SW 1271 (cell line): ENCODE data around the gene RGS6.
"Not testable (repeated sequence)": the region's sequence is repeated elsewhere in the genome, so short reads cannot be mapped to it uniquely, and the experiment has no call there.

ENCODE experiments used
- DNase-seq, 2 experiments: peaks; one replicate each; lab custom pipeline; 2025; lab: John Stamatoyannopoulos, UW

Gene RGS6

DNA sequence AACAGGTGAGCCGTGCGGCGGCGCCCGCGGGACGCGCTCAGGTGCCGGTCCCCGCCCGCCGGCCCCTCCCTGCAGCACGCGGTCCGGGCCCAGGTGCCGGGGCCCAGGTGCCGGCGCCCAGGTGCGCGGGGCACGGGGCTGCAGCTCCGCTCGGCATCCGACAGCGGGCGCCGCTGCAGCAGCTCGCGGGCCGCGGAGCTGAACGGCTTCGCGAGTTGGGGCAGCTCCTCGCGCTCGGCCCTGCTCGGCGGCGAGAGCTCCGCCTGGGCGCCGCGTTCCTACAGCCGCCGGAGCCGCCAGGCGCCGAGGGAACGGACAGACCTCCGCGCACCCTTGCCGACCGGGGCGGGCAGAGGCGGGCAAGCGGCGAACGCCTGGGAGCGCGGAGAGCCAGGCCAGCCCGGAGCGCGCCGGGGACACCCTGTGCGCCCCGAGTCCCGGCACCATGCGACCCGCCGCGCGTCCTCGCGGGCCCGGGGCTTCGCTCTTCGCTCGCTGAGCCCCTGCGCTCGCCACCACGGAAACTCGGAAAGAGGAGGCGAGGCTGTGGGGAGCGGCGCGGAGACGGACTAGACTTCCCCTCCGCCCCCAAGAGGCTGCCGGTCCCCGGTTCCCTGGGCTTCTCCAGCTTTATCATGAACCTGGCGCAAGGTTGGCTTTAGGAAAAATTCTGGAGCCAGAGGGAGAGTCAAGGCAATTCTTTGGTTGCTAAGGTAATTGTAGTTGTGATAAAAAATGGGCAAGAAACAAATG, at the start of gene RGS6:
RGS6 (plus strand) TSS at position 201 of the 753 bp plus-strand sequence.
- no peak for DNase-seq

DNA sequence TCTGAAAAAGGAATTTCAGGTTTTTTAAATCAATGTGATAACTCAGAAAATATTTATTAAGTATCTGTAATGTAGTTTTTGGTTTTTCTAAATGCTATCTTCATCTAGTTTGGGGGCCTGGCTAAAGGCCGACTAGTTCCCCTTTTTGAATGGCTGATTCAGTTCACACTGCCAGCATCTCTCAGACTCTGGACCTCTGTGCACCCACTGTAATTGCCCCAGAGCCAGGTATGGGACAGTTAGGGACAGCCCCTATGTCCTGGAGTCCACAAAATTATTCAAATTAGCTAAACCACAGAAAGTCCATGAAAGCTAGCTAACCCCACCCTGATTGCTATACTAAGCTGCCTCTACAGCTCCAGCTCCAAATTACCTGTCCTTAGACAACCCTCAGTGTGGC, 49.1 kb upstream of the RGS6 start:
- DNase-seq, result no peak

DNA sequence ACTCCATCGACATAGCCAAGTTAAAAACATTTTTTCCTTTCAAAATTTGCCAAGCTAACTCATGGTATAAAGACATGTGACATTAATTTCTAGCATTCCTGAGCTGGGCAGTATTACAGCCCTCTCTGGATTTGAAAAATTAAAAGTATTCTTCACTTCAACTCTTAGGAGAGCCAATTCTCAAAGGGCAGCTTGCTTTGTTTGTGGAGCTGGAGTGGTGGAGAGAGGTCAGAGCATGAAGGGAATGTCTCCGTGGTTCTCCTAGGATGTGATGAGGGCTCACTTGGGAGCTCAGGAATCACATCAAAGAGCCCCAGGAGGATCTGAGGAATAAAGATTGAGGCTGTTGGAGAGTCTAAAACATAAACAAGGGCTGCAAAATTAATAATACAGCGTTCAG, 46.9 kb upstream of the RGS6 start:
- no peak for DNase-seq

DNA sequence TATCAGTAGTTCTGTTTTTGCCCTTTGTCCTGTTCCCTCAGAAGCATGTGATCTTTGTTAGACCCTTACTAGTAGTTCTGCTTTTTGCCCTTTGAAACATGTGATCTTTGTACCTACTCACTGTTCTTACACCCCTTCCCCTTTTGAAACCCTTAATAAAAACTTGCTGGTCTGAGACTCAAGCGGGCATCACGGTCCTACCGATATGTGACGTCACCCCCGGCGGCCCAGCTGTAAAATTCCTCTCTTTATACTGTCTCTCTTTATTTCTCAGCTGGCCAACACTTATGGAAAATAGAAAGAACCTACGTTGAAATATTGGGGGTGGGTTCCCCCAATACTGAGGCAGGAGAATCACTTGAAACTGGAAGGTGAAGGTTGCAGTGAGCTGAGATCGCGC, 44.4 kb upstream of the RGS6 start:
- not testable (repeated sequence) for DNase-seq

DNA sequence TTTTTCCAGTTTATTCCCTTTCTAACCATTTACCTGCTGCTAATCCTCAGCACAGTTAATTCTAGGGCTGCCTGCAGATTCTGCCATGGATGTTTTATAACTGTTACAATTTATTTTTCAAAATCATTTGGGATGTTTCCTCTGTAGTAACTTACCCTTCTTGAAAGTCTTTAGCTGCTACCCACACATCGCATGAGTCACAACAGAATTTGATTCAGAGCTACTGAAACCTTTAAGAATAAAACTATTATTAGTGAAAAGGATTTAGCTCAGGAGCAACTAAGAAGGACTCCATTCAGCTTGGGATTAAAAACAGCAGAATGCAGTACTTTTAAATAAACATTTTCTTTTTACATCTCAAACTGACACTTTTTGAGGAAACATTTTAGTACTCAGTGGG, 41.7 kb upstream of the RGS6 start:
- no peak for DNase-seq

DNA sequence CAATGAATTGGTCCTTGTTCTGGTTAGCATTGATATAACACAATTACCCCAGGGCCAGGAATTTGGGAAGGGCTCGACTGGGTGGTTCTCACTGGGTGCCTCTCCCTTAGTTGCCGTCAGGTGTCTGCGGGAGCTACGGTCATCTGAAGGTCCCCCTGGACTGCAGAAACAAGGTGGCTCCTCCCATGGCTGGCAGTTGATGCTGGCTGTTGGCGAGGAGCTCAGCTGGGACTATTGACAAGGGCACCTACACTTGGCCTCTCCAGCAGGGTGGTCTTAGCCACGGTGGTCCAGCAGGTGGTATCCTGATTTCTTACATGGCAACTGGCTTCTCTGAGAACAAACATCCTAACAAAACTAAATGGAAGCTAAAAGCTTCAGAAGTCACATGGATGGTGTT, 41.0 kb upstream of the RGS6 start:
- no peak for DNase-seq

DNA sequence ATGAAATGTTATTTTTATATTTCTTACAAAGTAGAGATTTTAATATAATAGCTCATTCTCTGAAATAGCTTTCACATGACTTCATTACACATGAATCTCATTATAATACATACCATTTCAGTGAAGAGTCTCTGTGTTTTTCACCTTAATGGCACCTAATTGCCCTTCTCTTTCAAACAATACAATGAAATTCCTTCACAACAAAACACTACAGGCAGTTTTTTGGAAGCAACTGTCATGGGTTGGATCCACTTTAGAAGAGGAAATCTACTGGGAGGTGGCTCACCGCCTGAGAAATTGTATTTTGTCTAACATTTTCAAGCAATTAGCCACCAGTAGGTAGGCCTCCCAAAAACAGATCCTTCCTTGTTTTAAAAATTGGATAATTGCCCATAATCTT, 40.3 kb upstream of the RGS6 start:
- DNase-seq, result no peak

DNA sequence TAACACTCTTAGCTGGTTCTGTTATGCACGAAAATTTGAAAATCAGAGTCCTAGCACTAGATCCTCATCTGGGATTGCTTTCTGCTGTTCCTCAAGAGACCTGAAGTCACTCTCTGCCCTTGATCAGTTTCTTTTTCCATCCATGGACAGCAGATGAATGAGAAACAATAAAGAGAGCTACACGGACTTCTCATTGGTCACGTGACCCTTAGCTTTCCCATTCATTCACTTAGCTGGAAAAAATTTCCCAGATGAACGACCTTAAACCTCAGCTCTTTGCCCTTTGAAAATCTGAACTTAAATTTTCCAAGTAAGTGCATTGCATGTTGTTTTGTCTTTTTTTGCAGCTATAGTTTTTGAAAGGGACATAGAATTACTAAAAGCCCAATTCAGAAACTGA, 27.2 kb upstream of the RGS6 start:
- DNase-seq, result no peak

DNA sequence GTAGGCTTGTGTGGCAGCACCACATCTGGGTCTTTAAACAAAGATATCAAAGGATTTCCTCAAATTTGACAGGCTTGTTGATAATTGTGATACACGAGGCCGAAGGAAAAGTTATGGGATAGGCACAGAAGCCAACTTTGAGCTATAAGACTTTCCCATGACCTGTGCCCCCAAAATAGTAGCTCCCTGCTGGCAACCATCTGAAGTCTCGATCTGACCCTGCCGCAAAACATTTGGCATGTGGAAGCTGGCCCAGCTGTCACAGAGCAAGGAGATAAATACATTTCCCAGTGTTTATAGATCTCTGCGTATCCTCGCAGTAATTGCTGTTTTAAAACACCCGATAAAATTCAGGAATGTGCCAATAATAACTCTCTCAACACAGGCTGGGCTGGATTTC, 26.4 kb upstream of the RGS6 start:
- no peak for DNase-seq

DNA sequence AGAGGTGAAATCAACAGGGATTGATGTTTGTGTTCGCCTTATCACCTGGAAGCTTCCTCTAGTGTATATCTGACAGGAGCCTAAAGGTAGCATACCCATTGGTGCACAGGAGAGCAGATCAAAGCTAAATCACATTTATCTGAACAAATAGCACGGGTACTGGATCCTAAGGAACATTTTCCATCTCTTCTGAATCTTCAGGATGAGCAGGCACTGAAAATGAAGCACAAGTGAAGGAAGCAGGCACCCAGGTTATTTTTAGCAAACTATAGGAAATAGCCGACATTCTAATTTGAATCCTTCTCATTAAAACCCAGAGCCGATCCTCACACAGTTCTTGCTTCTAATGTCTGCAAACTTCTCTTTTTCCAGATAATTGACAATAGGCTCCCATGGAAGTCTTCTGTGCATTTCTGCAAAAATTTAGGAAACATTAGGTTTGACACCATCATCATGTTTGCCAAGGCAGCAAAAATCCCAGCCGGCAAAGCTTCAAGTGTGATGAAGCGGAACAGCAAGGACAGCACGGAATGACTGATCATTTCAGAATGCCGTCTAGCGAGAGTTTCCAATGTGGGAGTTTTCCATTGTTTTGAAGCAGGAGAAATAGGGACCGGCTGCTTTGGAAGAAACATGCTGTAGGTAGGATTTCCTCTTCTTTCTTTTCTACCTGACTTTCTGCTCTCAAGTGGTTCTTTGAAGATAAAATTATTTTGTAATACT, 24.3 kb upstream of the RGS6 start:
- no peak for DNase-seq

DNA sequence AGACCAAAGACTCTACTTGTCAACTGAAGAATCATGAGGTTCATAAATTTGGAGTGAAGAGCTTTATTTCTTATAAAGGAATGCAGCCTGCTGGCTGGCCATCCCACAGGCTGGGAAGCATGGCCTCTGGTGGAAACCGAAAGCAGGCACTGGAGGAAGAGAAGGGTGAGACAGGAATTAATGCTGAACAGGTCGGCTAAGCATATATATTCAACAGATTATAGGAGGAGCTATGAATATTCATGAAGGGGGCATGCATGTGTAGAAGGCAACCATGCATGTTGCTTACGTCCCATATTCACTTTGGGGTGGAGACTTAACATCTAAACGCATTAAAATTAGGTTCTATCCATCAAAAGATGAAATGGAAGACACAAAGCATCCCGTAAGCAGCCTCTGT, 20.6 kb upstream of the RGS6 start:
- DNase-seq, result no peak

DNA sequence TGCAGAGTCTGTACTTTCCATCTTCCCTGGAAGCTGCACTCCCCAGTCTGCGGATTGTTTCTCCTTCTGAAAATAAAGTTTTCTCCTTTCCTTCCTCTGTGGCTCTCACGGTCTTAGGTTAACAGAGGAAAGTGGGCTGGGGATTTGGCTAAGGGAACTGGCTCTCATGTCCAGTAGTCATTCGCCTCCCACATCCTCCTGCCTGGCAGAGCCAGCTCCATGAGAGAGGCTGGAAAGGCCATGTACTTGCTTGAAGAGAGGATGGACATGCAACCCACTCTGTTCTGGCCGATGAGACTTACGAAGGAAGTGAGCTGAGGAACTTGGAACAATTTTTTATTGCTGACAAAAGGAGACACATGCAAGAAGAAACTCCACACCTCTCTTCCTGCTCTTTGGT, 18.9 kb upstream of the RGS6 start:
- no peak for DNase-seq

DNA sequence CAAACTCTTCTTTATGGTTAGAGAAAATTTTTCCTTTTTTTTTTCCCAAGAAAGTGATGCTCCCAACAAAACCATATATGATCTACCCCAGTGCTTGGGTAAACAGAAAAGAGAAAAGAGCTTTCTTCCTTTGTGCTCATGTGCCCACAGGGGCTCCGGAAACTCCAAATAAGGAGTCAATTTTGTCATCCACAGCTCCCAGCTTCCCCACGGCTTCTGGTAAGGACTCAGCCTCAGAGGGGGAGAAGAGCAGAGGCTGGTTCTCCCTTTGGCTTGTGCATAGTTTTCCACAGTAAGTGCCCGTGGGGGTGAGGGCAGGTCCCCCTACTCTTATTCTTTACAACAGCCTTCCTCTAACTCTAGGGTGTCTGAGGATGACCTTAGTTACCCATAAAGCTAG, 13.3 kb upstream of the RGS6 start:
- DNase-seq, result no peak

DNA sequence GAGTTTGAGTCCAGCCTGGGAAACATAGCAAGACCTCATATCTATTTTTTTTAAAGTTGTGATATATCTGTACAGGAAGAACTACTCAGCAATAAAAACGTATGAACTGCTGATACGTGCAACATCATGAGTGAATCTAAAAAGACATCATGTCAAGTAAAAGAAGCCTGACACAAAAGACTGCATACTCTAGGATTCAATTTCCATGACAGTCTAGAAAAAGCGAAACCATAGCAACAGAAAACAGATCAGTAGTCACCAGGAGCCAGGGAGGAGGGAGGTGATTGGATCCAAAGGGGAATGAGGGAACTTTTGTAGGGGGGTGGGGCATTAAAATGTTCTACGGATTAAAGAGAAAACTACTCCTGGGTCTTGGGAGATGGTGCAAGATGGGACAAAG, 8.7 kb upstream of the RGS6 start:
- no peak for DNase-seq

DNA sequence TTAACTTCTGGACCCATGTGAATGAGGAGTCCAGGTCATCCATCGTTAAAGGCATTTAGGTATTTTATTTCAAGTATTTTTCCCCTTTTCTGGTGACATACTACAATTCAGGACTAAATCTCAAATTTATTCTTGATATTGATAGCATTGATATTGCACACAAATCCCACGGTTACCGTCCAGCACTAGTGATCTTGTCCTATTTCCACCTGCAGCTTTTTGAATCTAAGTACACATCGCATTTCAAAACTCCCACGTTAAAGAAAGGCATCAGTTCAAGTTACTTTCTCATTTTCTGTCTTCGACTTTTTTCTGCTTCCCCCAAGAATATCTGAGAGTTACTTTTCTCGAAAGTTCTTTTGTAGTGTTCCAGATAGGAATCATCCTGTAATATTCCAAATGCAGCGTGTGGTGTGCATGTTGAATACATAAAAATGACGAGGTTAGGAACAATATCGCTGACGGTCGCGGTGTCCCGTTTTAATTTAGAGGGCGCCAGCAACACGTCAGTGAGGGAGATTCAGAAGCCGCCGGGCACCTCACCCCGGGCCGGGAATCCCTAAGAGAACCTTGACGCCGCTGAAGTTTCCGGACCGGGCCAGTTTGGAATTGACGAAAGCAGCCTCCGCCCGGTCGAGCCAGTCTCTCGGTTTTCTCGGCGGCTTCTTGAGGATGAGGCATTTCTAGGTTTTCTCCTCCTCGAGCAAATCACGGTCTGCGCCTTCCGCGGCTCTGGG, 569 bp upstream of the RGS6 start:
- DNase-seq, result no peak

DNA sequence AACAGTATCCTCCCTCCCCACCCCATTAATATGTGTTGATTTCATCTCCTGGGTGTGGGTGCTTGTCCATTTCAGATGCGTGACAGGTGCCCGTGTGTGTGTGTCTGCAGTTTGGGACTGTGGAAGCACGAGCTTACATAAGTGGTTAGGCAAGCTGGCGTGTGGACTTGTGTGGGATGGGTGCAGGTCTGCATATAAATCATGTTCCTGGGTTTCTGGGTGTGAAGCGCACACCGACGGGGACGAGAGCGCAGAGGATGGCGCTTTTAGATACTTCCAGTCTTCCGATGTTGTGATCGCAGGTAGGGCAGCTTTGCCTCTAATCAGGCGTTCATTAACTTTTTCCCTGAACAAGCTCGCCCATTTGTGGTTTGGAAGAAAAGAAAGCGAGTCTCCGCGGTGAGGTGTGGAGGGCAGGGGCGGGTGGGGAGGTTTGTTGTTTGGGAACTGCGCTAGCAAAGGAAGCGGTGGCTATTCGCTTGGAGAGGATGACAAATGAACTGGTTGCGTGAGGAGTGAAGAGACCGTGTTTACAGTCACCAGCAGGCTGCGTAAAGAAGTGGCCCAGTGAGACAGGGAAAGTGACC, 865 bp downstream of the RGS6 start:
- no peak for DNase-seq

DNA sequence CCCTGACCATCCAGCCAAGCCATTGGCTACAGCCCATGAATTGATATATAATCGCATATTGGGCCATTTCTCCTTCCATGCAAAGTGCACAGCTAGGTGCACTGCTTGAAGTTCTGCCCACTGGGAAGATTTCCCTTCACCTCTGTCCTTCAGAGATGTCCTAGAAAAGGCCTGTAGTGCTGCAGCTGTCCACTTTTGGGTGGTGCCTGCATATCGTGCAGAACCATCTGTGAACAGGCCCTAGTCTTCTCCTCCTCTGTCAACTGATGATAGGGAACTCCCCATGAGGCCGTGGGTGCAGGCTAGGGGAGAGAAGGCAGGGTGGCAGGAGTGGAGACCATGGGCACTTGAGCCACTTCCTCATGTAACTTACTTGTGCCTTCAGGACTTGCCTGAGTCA, 6.0 kb downstream of the RGS6 start:
- not testable (repeated sequence) for DNase-seq

DNA sequence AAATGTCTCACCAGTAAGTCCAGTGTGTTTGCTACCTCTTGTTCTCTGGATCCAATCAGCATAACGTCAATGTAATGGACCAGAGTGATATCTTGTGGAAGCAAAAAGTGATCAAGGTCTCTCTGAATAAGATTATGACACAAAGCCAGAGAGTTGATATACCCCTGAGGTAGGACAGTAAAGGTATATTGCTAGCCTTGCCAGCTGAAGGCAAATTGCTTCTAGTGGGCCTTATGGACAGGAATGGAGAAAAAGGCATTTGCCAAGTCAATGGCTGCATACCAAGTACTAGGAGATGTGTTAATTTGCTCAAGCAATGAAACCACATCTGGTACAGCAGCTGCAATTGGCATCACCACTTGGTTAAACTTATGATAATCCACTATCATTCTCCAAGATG, 7.1 kb downstream of the RGS6 start:
- not testable (repeated sequence) for DNase-seq

DNA sequence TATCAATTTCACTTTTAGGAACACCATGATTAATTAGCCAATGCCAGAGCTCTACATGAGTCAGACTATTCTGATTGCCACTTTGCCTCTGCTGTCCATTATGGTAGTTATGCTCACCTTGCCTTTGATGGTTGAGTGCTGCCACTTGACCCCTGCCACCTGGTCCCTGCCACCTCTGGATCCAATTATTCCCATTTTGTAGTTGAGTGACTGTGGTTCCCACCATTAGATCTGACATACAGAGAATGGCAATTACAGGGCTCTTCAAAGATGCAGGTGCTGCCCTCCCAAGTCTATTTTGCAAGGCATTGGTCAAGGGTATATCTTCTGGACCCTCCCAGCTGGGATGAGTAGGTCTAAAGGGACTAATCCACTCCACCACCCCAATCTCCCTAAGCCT, 8.3 kb downstream of the RGS6 start:
- DNase-seq, result not testable (repeated sequence)

DNA sequence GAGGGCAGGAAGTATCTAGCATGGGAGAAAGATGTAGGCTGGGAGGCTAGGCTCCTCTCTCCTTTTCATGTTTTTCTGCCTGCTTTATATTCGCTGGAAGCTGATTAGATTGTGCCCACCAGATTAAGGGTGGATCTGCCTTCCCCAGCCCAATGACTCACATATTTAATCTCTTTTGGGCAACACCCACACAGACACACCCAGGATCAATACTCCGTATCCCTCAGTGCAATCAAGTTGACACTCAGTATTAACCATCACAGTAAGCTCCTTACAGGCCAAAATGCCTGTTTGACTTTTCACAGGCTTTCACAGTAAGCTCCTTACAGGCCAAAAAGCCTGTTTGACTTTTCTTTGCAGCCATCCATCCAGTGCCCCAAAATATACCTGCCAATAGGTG, 9.4 kb downstream of the RGS6 start:
- not testable (repeated sequence) for DNase-seq

DNA sequence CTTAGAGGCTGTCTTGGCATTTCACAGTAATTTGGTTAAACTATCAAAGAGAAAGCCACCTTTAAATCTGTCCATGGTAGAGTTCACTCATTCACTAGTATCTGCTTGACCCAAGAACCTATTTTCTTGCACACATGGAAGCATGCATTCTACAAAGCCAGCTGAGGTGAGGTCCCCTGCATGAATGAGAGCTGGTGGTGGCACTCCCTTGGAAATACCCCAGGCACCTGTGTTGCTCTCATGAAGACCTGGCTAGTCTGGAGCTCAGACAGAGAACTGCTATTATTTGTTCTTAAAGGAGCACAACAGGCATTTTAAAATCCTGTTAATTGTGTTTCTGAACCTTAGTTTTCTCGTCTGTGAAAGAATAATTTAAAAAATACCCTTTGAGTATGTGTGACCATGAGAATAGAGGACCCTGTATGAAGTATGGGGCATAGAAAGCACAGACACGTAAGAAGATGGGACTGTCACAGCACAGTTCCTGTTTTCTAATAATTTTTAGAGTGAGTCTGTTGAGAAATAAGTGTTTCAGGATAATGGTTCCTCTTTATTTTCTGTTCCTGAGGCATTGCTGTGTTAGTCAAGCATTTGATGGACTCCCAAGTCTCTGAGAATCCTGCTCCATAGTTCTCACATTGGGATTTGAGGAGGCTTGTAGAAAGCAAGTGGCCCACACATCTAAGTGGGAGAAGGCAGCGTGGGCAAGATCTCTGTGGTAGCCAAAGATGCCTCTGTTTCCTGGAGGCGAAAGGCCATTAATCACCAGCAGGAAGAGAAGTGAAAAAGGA, 10.9 kb downstream of the RGS6 start:
- no peak for DNase-seq

DNA sequence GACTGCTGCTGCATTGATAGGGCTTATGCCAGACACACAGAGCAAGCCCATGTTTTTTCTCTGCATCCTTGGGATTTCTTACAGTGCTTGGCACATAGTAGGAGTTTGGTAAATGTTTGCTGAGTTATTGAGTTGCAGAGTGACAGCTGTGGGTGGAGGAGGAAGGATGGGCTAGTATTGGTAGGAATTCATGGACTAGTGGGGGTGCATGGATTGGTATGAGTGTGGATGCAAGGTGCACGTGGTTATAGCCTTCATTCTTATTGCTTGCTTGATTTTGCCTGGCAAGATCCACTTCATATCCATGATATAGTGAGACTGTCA, 11.4 kb downstream of the RGS6 start:
- no peak for DNase-seq
